T-helper 1 cell treated with Interleukin-12 subunit alpha and Interleukin-12 subunit beta and Interleukin-4 antibody, amounts not matched to agents 30 μg/mL and 1 μg/mL, for 36 hours (primary cell): Measurements from ENCODE around the gene STEAP2.

Experiments used
- H3K27ac Mint-ChIP-seq: one replicate; pipeline ENCODE4 v1.8.0; 2021; ENCODE audit warnings: mild to moderate bottlenecking, mixed read lengths
- H3K27me3 Mint-ChIP-seq: one replicate; pipeline ENCODE4 v1.8.0; 2021; ENCODE audit warnings: low read depth, mixed read lengths
- H3K36me3 Mint-ChIP-seq: one replicate; pipeline ENCODE4 v1.8.0; 2021; ENCODE audit warnings: low read depth, mixed read lengths
- H3K4me1 Mint-ChIP-seq: one replicate; pipeline ENCODE4 v1.8.0; 2021; ENCODE audit warnings: low read depth, mixed read lengths
- H3K4me3 Mint-ChIP-seq: one replicate; pipeline ENCODE4 v1.8.0; 2021; ENCODE audit warnings: mild to moderate bottlenecking, moderate library complexity, mixed read lengths
- H3K9me3 Mint-ChIP-seq: one replicate; pipeline ENCODE4 v1.8.0; 2021; ENCODE audit warnings: mixed read lengths

Gene STEAP2

DNA sequence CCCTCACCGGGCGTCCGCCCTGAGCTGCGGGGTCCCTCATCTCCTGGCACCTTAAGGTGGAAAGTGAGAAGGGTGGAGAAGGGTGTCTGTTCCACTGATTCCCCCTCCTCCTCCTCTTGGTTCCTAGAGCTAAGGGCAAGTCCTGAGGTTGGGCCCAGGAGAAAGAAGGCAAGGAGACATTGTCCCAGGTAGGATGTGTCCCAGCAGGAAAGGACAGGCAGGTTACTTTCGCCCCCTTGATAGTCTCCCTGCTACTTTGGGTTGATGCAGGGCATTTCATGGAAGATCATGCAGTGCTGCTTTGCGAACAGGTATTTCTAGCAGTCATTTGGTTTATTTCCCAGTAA lies 582 bp downstream of the STEAP2 start:
- no peak overlapping the region for H3K27ac Mint-ChIP-seq
- H3K27me3 Mint-ChIP-seq: peaks cover 30% of the 10 kb centered on the region
- H3K36me3 Mint-ChIP-seq: no peaks in the 10 kb centered on the region
- no peaks in the 10 kb centered on the region for H3K9me3 Mint-ChIP-seq
- H3K4me1 Mint-ChIP-seq: peaks cover 6% of the 10 kb centered on the region
- no peak overlapping the region for H3K4me3 Mint-ChIP-seq

GRCh38 chr7:90213521-90213920 lies 2.0 kb downstream of the STEAP2 start:
- Mint-ChIP-seq H3K27ac (no peak overlapping the region), H3K9me3 (no peaks in the 10 kb centered on the region), H3K4me3 (no peak overlapping the region), H3K36me3 (no peaks in the 10 kb centered on the region), H3K4me1 (peaks cover 6% of the 10 kb centered on the region), H3K27me3 (peaks cover 32% of the 10 kb centered on the region)

DNA sequence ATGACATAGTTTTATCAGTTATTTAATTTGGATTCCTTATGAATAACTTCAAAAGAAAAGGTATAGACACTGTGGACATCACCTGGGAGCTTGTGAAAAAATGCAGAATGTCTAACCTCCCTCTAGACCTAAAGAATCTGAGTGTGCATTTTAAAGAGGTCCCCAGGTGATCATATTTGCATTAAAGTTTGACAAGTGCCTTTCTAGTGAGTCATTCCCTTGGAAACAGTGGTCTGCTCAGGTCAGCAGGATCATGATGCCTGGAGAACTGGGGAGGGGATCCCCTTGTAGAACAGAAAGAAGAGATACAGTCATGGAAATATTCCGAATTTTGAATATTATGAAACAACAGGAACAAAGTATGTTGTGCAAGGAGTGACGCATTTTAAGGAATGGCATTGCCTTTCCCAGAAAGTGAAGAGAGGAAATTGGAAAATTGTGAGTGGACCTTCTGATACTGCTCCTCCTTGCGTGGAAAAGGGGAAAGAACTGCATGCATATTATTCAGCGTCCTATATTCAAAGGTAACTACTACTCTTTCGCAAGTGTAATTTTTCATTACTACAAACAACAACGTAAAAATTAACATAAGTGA lies 4.6 kb downstream of the STEAP2 start:
- no peaks in the 10 kb centered on the region for H3K36me3 Mint-ChIP-seq
- H3K27me3 Mint-ChIP-seq: peaks cover 28% of the 10 kb centered on the region
- H3K9me3 Mint-ChIP-seq: no peaks in the 10 kb centered on the region
- peaks cover 1% of the 10 kb centered on the region for H3K4me1 Mint-ChIP-seq
- no peak overlapping the region for H3K27ac Mint-ChIP-seq
- no peak overlapping the region for H3K4me3 Mint-ChIP-seq

DNA sequence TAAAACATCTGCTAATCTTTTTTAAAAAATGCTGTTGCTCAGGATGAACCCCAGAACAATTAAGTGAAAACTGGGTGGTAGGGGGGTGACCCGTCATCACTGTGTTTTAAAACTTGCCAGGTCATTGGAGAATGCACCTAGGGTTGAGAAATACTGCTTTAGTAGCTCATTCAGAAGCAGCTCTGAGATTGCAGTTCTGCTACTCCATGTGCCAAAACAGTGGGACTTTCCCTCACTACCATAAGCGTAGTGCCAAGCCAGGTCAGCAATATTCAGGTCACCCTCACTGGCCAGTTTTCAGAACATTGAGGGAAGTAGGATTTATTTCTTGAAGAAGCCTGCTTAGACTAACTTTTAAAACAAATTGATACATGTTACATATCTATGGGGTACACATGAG lies 5.2 kb downstream of the STEAP2 start:
- H3K9me3 Mint-ChIP-seq: no peaks in the 10 kb centered on the region
- no peaks in the 10 kb centered on the region for H3K4me1 Mint-ChIP-seq
- H3K4me3 Mint-ChIP-seq: no peak overlapping the region
- peaks cover 30% of the 10 kb centered on the region for H3K27me3 Mint-ChIP-seq
- H3K36me3 Mint-ChIP-seq: no peaks in the 10 kb centered on the region
- no peak overlapping the region for H3K27ac Mint-ChIP-seq

- no peaks in the 10 kb centered on the region for H3K36me3 Mint-ChIP-seq
- no peaks in the 10 kb centered on the region for H3K4me1 Mint-ChIP-seq
- H3K27me3 Mint-ChIP-seq: peaks cover 31% of the 10 kb centered on the region
- no peak overlapping the region for H3K27ac Mint-ChIP-seq
- H3K4me3 Mint-ChIP-seq: no peak overlapping the region
- H3K9me3 Mint-ChIP-seq: no peaks in the 10 kb centered on the region
Observed at GRCh38 chr7:90222390-90222789, 10.8 kb downstream of the STEAP2 start.

DNA sequence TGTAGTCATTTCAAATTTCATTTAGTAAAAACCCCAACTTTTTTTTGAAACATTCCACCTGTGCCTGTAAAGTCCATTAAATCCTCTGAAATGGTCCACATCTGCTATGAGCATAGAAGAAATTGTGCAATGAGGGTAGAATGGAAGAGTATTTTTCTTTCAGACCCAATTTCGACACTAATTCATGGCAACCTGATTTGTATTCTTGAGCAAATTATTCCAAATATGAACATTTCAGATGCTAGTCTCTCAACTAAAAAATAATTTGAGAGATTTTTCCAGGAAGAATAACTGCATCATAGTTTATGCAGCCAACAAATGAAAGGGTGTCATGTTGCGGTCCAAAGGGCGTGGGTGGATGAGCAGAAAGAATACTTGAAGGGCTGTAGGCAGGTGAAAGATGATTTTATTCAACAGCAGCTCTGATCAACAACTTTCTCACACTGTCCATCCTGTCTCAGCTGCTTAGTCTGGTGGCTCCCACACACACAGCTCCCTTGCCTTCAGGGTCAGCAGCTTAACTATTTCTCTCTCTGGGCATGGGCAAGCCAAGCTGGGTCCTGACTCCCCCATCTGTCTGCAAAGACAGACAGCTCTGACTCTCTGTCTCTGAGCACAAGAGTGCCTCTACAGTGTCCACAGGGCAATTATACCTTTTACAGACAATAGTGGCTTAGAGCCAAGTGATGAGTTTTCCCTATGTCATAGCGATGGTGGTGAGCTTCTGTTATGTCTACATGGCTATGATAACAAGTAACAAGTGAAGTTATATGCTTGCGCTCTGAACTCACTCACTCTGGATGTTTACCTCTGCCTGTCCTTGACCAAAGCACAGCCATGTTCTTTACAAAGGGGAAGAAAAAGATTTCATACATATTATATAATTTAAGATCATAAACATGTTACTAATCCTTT lies 11.5 kb downstream of the STEAP2 start:
- Mint-ChIP-seq H3K4me3 (no peak overlapping the region), H3K27ac (no peak overlapping the region), H3K36me3 (no peaks in the 10 kb centered on the region), H3K27me3 (peaks cover 33% of the 10 kb centered on the region), H3K4me1 (no peaks in the 10 kb centered on the region), H3K9me3 (no peaks in the 10 kb centered on the region)

GRCh38 chr7:90224195-90224594 lies 12.7 kb downstream of the STEAP2 start:
- Mint-ChIP-seq H3K4me1 (no peaks in the 10 kb centered on the region), H3K27ac (no peak overlapping the region), H3K4me3 (no peak overlapping the region), H3K9me3 (no peaks in the 10 kb centered on the region), H3K27me3 (peaks cover 35% of the 10 kb centered on the region), H3K36me3 (no peaks in the 10 kb centered on the region)

DNA sequence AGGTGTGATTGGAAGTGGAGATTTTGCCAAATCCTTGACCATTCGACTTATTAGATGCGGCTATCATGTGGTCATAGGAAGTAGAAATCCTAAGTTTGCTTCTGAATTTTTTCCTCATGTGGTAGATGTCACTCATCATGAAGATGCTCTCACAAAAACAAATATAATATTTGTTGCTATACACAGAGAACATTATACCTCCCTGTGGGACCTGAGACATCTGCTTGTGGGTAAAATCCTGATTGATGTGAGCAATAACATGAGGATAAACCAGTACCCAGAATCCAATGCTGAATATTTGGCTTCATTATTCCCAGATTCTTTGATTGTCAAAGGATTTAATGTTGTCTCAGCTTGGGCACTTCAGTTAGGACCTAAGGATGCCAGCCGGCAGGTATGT lies 13.6 kb downstream of the STEAP2 start:
- H3K36me3 Mint-ChIP-seq: no peaks in the 10 kb centered on the region
- H3K27me3 Mint-ChIP-seq: peaks cover 30% of the 10 kb centered on the region
- H3K27ac Mint-ChIP-seq: no peak overlapping the region
- H3K4me1 Mint-ChIP-seq: no peaks in the 10 kb centered on the region
- H3K9me3 Mint-ChIP-seq: no peaks in the 10 kb centered on the region
- no peak overlapping the region for H3K4me3 Mint-ChIP-seq

DNA sequence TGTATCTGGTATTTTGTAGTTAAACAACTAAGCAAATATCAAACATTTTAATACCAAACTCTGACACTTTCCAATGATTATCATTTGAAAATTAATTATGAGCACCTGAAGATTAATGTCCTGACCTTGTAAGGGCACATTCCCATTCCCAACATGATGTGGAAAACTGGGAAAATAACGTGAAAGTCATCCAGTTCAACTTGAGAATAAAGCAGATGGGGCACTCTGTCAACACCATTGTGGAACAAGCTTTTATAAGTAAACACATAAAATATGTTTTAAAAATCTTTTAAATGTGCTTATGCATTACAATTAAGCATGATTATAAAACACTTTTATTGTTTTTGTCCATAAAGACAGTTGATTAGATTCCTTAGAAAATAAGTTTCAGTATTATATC lies 14.1 kb downstream of the STEAP2 start:
- H3K27ac Mint-ChIP-seq: no peak overlapping the region
- no peaks in the 10 kb centered on the region for H3K4me1 Mint-ChIP-seq
- peaks cover 26% of the 10 kb centered on the region for H3K27me3 Mint-ChIP-seq
- H3K4me3 Mint-ChIP-seq: no peak overlapping the region
- H3K9me3 Mint-ChIP-seq: no peaks in the 10 kb centered on the region
- H3K36me3 Mint-ChIP-seq: no peaks in the 10 kb centered on the region

DNA sequence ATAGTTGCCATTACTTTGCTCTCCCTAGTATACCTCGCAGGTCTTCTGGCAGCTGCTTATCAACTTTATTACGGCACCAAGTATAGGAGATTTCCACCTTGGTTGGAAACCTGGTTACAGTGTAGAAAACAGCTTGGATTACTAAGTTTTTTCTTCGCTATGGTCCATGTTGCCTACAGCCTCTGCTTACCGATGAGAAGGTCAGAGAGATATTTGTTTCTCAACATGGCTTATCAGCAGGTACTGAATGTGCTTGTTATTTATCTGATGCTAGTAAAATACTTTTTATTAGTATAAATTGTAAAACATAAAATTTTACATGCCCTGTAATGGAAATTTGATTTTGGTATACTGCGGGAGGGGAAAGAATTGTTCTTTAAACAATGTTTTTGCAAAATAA lies 15.7 kb downstream of the STEAP2 start:
- Mint-ChIP-seq H3K9me3 (no peaks in the 10 kb centered on the region), H3K27ac (no peak overlapping the region), H3K36me3 (no peaks in the 10 kb centered on the region), H3K27me3 (peaks cover 21% of the 10 kb centered on the region), H3K4me3 (no peak overlapping the region), H3K4me1 (no peaks in the 10 kb centered on the region)

DNA sequence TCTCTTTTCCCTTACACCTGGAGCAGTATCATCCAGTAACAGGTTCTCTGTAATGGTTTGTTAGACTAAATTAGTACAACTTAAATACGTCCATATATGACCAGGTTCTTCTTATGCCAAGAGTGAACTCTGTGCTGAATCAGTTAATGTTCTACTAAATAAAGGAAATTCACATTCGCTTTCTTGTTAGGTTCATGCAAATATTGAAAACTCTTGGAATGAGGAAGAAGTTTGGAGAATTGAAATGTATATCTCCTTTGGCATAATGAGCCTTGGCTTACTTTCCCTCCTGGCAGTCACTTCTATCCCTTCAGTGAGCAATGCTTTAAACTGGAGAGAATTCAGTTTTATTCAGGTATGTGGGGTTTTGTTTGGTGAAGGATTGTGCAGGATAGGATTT lies 18.1 kb downstream of the STEAP2 start:
- no peaks in the 10 kb centered on the region for H3K9me3 Mint-ChIP-seq
- no peaks in the 10 kb centered on the region for H3K36me3 Mint-ChIP-seq
- H3K27ac Mint-ChIP-seq: no peak overlapping the region
- no peaks in the 10 kb centered on the region for H3K4me1 Mint-ChIP-seq
- no peak overlapping the region for H3K4me3 Mint-ChIP-seq
- peaks cover 20% of the 10 kb centered on the region for H3K27me3 Mint-ChIP-seq

- Mint-ChIP-seq H3K9me3 (no peaks in the 10 kb centered on the region), H3K36me3 (no peaks in the 10 kb centered on the region), H3K27ac (no peak overlapping the region), H3K27me3 (peaks cover 20% of the 10 kb centered on the region), H3K4me1 (no peaks in the 10 kb centered on the region), H3K4me3 (no peak overlapping the region)
Observed at GRCh38 chr7:90230834-90231233, 19.3 kb downstream of the STEAP2 start.

DNA sequence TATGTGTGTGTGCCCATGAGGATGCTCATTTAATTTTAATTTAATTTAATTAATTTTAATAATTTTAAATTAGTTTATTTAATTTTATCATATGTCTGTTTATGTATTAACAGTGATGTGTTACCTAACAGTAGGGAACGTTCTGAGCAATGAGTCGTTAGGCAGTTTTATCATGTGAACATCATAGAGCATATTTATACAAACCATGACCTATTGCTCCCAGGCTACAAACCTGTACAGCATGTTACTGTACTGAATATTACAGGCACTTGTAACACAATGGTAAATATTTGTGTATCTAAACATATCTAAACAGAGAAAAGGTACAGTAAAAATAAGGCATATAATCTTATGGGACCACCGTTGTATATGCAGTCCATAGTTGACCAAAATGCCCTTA lies 19.8 kb downstream of the STEAP2 start:
- Mint-ChIP-seq H3K4me1 (no peaks in the 10 kb centered on the region), H3K36me3 (no peaks in the 10 kb centered on the region), H3K27me3 (peaks cover 20% of the 10 kb centered on the region), H3K9me3 (no peaks in the 10 kb centered on the region), H3K27ac (no peak overlapping the region), H3K4me3 (no peak overlapping the region)

DNA sequence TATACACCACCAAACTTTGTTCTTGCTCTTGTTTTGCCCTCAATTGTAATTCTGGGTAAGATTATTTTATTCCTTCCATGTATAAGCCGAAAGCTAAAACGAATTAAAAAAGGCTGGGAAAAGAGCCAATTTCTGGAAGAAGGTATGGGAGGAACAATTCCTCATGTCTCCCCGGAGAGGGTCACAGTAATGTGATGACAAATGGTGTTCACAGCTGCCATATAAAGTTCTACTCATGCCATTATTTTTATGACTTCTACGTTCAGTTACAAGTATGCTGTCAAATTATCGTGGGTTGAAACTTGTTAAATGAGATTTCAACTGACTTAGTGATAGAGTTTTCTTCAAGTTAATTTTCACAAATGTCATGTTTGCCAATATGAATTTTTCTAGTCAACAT lies 20.9 kb downstream of the STEAP2 start:
- Mint-ChIP-seq H3K36me3 (no peaks in the 10 kb centered on the region), H3K4me1 (no peaks in the 10 kb centered on the region), H3K9me3 (no peaks in the 10 kb centered on the region), H3K27me3 (peaks cover 23% of the 10 kb centered on the region), H3K27ac (no peak overlapping the region), H3K4me3 (no peak overlapping the region)

- Mint-ChIP-seq H3K4me1 (no peaks in the 10 kb centered on the region), H3K36me3 (no peaks in the 10 kb centered on the region), H3K27ac (no peak overlapping the region), H3K27me3 (peaks cover 19% of the 10 kb centered on the region), H3K4me3 (no peak overlapping the region), H3K9me3 (no peaks in the 10 kb centered on the region)
Observed at GRCh38 chr7:90233569-90233968, 22.0 kb downstream of the STEAP2 start.
